Caco-2 (cell line): Measurements from ENCODE around the gene PODXL. TPM values are rescaled to one million over a fixed set of nuclear protein-coding genes. Genes with fewer than 3 reads are reported as not detected.
A peak's percentile ranks its signal among the peaks of the same experiment; 100 is the strongest.

Experiments
- BruUV-seq: library from RNA; stranded (reverse); fragments of 400-500 nt; replicated peaks from 2 replicates; lab custom pipeline; 2021; lab: Mats Ljungman, UMichigan
- CTCF ChIA-PET: fragments of 300-600 bp; sonication (Branson Sonifier 250); formaldehyde crosslinking; loops from one replicate; lab custom pipeline; 2022; ENCODE audit warnings: antibody characterized with exemption; lab: Charles Lee
- POLR2A ChIA-PET: fragments of 300-600 bp; sonication (Branson Sonifier 250); formaldehyde crosslinking; loops from one replicate; lab custom pipeline; 2022; ENCODE audit warnings: antibody characterized with exemption; lab: Charles Lee
- DNase-seq, 2 experiments: peaks; one replicate each; pipeline versions ENCODE4 v3.0.0 to v3.0.0-alpha.2; 2020 to 2022
- H3K27me3 ChIP-seq: replicated peaks from 2 replicates; pipeline ENCODE4 v1.6.0; 2011; ENCODE audit warnings: low read length; ENCODE audit not compliant: control insufficient read depth, insufficient read depth
- H3K36me3 ChIP-seq: 2 replicates; pipeline ENCODE4 v1.5.1; 2011; ENCODE audit warnings: low read length; ENCODE audit not compliant: control insufficient read depth, insufficient read depth
- H3K4me1 ChIP-seq: fragments of 250-450 bp; sonication (Bioruptor Pico); 2 replicates; pipeline ENCODE4 v1.5.1; 2020; ENCODE audit warnings: mild to moderate bottlenecking
- H3K4me3 ChIP-seq: 2 replicates; pipeline ENCODE4 v1.5.1; 2011; ENCODE audit warnings: low read depth, mild to moderate bottlenecking, control low read depth, low read length
- H3K9me3 ChIP-seq: fragments of 250-450 bp; sonication (Bioruptor Pico); 2 replicates; pipeline ENCODE4 v1.5.1; 2020; ENCODE audit warnings: mild to moderate bottlenecking, moderate library complexity
- H3K27ac Mint-ChIP-seq: one replicate; pipeline ENCODE4 v1.8.0; 2022; ENCODE audit warnings: mixed read lengths; ENCODE audit not compliant: unreplicated experiment
- H3K27me3 Mint-ChIP-seq: one replicate; pipeline ENCODE4 v1.8.0; 2022; ENCODE audit warnings: mixed read lengths; ENCODE audit not compliant: insufficient read depth, unreplicated experiment
- H3K36me3 Mint-ChIP-seq: one replicate; pipeline ENCODE4 v1.8.0; 2022; ENCODE audit warnings: mild to moderate bottlenecking, mixed read lengths; ENCODE audit not compliant: insufficient read depth, unreplicated experiment
- H3K4me1 Mint-ChIP-seq: one replicate; pipeline ENCODE4 v1.8.0; 2022; ENCODE audit warnings: low read depth, mixed read lengths; ENCODE audit not compliant: unreplicated experiment
- H3K4me3 Mint-ChIP-seq: one replicate; pipeline ENCODE4 v1.8.0; 2022; ENCODE audit warnings: mild to moderate bottlenecking, moderate library complexity, mixed read lengths; ENCODE audit not compliant: unreplicated experiment
- H3K9me3 Mint-ChIP-seq: one replicate; pipeline ENCODE4 v1.8.0; 2022; ENCODE audit warnings: mixed read lengths; ENCODE audit not compliant: unreplicated experiment
- CTCF ChIP-seq, 2 experiments: fragments of 200-600 bp in 1 of 2; IDR thresholded peaks; 1 replicate in 1 of 2; 2 replicates in 1 of 2; pipeline versions ENCODE4 v1.5.1 to v1.8.0; 2011 to 2022; ENCODE audit warnings: antibody characterized with exemption in 1 of 2, control low read depth in 1 of 2, inconsistent platforms in 1 of 2, low read depth in 1 of 2, low read length in 1 of 2, mild to moderate bottlenecking in 1 of 2, moderate library complexity in 1 of 2; ENCODE audit not compliant: insufficient read depth in 1 of 2, severe bottlenecking in 1 of 2, unreplicated experiment in 1 of 2
- intact Hi-C: fragments of 100-400 bp; cut with micrococcal nuclease; formaldehyde crosslinking; loops from one replicate; pipeline ENCODE4 v1.10.0; 2022; ENCODE audit not compliant: unreplicated experiment
- total RNA-seq: library from RNA; stranded (reverse); gene quantifications from 2 replicates; pipeline ENCODE4 v1.2.3, GENCODE V29; 2022

Gene PODXL
- total RNA-seq, 1 experiment from 2014 or later: 278 TPM

- peak; percentile 36 to 75 for DNase-seq
- H3K36me3 Mint-ChIP-seq: peaks cover 65% of the 10 kb centered on the region
- BruUV-seq: no TSS peak
Observed at GRCh38 chr7:131521651-131522163, 34.7 kb downstream of the PODXL start.

DNA sequence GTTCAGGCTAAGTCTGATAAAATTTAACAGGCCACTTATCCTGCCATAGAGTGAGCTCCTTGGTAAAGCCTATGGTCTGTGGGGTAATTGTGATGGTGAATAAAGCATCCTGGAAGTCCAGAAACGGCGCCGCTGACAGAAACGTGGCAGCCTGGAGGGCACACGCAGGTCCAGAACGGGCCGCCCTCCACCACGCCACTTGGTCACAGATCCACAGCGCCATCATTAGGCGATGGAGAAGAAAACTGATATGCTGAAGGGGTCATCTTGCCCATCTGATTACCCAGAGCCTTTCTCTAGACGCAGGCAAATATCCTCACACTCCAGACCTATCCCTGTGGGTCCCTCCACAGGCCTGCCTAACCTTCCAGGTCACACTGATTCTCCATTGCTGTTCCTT is 37.8 kb downstream of the PODXL start:
- intact Hi-C loops: no loop called here
- no TSS peak for BruUV-seq

More at GRCh38 chr7:131521651-131522163, 34.7 kb downstream of the PODXL start:
- Histone ChIP-seq H3K4me1 (peaks cover 20% of the 10 kb centered on the region), H3K27me3 (no peaks in the 10 kb centered on the region), H3K4me3 (no peak overlapping the region), H3K9me3 (no peaks in the 10 kb centered on the region), H3K36me3 (no peaks in the 10 kb centered on the region)
- ChIA-PET POLR2A (interaction anchor here (0.6 kb wide), 1 partner anchor 131 kb away, joined by 3 read pairs; no protein-coding TSS in a partner anchor), CTCF (interaction anchor here (0.5 to 2.1 kb wide), 4 partner anchors 11 to 128 kb away, joined by 3 to 5 read pairs (median 4); no protein-coding TSS in a partner anchor)
- no peak for TF ChIP-seq CTCF (IDR thresholded peaks at IDR 0.05; ENCODE audit: insufficient read depth in 1 of 2, low read depth in 1 of 2, low read length in 1 of 2, severe bottlenecking in 1 of 2, unreplicated experiment in 1 of 2)
- Mint-ChIP-seq H3K27me3 (no peaks in the 10 kb centered on the region), H3K4me3 (no peak overlapping the region), H3K4me1 (peaks cover 33% of the 10 kb centered on the region), H3K27ac (peak overlapping the region; percentile 80), H3K9me3 (no peaks in the 10 kb centered on the region)
- intact Hi-C loops: no loop called here

More for the DNA sequence above, 37.8 kb downstream of the PODXL start:
- DNase-seq: peak in 1 of 2 experiments; percentile 15
- Histone ChIP-seq H3K9me3 (no peaks in the 10 kb centered on the region), H3K4me3 (no peak overlapping the region), H3K36me3 (no peaks in the 10 kb centered on the region), H3K4me1 (peaks cover 25% of the 10 kb centered on the region), H3K27me3 (no peaks in the 10 kb centered on the region)
- POLR2A ChIA-PET: no interaction called here
- peaks cover 68% of the 10 kb centered on the region for H3K36me3 Mint-ChIP-seq
- H3K9me3 Mint-ChIP-seq: no peaks in the 10 kb centered on the region
- no peak overlapping the region for H3K27ac Mint-ChIP-seq
- no peak for TF ChIP-seq CTCF (IDR thresholded peaks at IDR 0.05; ENCODE audit: insufficient read depth in 1 of 2, low read depth in 1 of 2, low read length in 1 of 2, severe bottlenecking in 1 of 2, unreplicated experiment in 1 of 2)
- CTCF ChIA-PET: interaction anchor here (0.6 kb wide), 1 partner anchor 21 kb away, joined by 4 read pairs; no protein-coding TSS in a partner anchor
- H3K4me3 Mint-ChIP-seq: no peak overlapping the region
- peaks cover 29% of the 10 kb centered on the region for H3K4me1 Mint-ChIP-seq
- H3K27me3 Mint-ChIP-seq: no peaks in the 10 kb centered on the region
